HS-27A (cell line): ENCODE data around the gene GUCY2D.

Experiments used
- DNase-seq: peaks from one replicate; pipeline ENCODE4 v3.0.0-alpha.2; 2012; ENCODE audit warnings: low read depth, missing footprints

The GUCY2D gene

GRCh38 chr17:7992516-7992915 lies 9.9 kb upstream of the GUCY2D start:
- DNase-seq, result no peak

GRCh38 chr17:7992924-7993323 lies 9.5 kb upstream of the GUCY2D start:
- DNase-seq, result no peak

GRCh38 chr17:7993972-7994589 lies 8.3 kb upstream of the GUCY2D start:
- no peak for DNase-seq

- DNase-seq, result no peak
These were observed 6.7 kb upstream of the GUCY2D start for GRCh38 chr17:7995724-7996123.

- no peak for DNase-seq
These were observed 5.2 kb upstream of the GUCY2D start for GRCh38 chr17:7997186-7997585.

GRCh38 chr17:8002721-8003593 lies 542 bp downstream of the GUCY2D start:
- DNase-seq, result no peak

- DNase-seq, result no peak
These were observed 1.3 kb downstream of the GUCY2D start for GRCh38 chr17:8003594-8004181.

- no peak for DNase-seq
These were observed 2.5 kb downstream of the GUCY2D start for GRCh38 chr17:8004899-8005298.

GRCh38 chr17:8005357-8005756 lies 2.9 kb downstream of the GUCY2D start:
- no peak for DNase-seq

GRCh38 chr17:8005967-8006730 lies 3.7 kb downstream of the GUCY2D start:
- DNase-seq, result no peak

GRCh38 chr17:8006836-8007680 lies 4.6 kb downstream of the GUCY2D start:
- no peak for DNase-seq

- no peak for DNase-seq
These were observed 5.4 kb downstream of the GUCY2D start for GRCh38 chr17:8007836-8008235.

- no peak for DNase-seq
These were observed 9.7 kb downstream of the GUCY2D start for GRCh38 chr17:8012045-8012580.

- no peak for DNase-seq
These were observed 10.7 kb downstream of the GUCY2D start for GRCh38 chr17:8012996-8013640.

- no peak for DNase-seq
These were observed 11.5 kb downstream of the GUCY2D start for GRCh38 chr17:8013731-8014557.

GRCh38 chr17:8014558-8014850 lies 12.1 kb downstream of the GUCY2D start:
- DNase-seq, result no peak

- DNase-seq, result no peak
These were observed 13.0 kb downstream of the GUCY2D start for GRCh38 chr17:8015236-8015956.

- no peak for DNase-seq
These were observed 13.7 kb downstream of the GUCY2D start for GRCh38 chr17:8015957-8016631.
